VCaP (cell line): Measurements from ENCODE around the gene C1orf185.

Experiments
- H3K27ac ChIP-seq: fragments of 450-650 bp; 2 replicates; pipeline ENCODE4 v1.5.1; 2017
- TF ChIP-seq, protein P1 (sequence below): fragments of 450-650 bp; conservative IDR thresholded peaks from 2 replicates; pipeline ENCODE4 v1.5.1; 2017; ENCODE audit warnings: mild to moderate bottlenecking, moderate library complexity

The C1orf185 gene

GRCh38 chr1:51101976-51102375 is at the start of gene C1orf185:
C1orf185 (plus strand) TSS chr1:51102228; CDS start chr1:51102234, 6 bp downstream.
- H3K27ac ChIP-seq = no peak within 1 kb of the TSS
- TF ChIP-seq, protein P1, sequence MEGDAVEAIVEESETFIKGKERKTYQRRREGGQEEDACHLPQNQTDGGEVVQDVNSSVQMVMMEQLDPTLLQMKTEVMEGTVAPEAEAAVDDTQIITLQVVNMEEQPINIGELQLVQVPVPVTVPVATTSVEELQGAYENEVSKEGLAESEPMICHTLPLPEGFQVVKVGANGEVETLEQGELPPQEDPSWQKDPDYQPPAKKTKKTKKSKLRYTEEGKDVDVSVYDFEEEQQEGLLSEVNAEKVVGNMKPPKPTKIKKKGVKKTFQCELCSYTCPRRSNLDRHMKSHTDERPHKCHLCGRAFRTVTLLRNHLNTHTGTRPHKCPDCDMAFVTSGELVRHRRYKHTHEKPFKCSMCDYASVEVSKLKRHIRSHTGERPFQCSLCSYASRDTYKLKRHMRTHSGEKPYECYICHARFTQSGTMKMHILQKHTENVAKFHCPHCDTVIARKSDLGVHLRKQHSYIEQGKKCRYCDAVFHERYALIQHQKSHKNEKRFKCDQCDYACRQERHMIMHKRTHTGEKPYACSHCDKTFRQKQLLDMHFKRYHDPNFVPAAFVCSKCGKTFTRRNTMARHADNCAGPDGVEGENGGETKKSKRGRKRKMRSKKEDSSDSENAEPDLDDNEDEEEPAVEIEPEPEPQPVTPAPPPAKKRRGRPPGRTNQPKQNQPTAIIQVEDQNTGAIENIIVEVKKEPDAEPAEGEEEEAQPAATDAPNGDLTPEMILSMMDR = no peak

- TF ChIP-seq, protein P1 = peak; percentile 62
- no peak overlapping the region for H3K27ac ChIP-seq
Observed at GRCh38 chr1:51058858-51059257, 43.2 kb upstream of the C1orf185 start.

DNA sequence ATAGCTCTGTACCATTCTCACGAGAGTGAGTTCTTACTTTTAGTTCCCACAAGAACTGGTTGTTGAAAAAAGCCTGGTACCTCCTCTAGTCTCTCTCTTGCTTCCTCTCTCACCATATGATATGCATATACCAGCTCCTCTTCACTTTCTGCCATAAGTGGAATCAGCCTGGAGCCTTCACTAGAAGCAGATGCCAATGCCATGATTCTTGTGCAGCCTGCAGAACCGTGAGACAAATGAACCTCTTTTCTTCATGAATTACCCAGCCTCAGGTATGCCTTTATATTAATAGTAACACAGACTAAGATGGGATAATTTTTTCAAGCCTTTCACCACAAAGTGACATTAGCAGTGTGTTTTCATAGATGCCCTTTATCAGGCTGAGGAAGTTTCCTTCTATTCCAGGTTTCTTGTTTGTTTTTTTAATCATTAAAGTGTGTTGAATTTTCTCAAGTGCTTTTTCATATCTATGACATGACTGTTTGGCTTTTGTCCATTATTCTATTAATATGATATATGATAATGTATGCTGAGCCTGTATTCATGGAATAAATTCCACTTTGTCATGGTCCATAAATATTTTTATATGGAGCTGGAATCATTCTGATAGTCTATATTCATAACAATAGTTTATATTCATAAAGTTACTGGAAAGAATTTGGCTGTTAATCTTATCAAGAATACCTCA is 40.7 kb upstream of the C1orf185 start:
- H3K27ac ChIP-seq = no peak overlapping the region
- TF ChIP-seq, protein P1 = no peak

DNA sequence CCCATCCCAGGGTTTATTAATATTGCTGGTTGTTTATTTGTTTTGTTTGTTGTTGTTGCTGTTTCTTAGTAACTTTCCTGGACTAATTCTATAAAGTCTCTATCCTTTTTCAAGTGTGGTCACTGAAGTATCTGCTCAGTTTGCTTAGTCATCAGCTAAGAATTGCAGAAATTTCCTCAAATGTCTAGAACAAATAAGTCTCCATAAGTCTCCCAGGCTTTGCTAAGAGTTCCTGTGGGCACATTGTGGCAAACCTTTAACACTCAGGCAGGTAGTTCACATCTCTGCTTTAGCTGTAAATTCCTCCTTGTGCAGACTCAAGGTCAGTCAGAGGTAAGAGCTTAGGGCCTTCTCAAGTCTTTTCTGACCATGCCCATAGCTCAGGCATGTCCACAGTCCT is 38.9 kb upstream of the C1orf185 start:
- TF ChIP-seq, protein P1 = no peak
- no peak overlapping the region for H3K27ac ChIP-seq

DNA sequence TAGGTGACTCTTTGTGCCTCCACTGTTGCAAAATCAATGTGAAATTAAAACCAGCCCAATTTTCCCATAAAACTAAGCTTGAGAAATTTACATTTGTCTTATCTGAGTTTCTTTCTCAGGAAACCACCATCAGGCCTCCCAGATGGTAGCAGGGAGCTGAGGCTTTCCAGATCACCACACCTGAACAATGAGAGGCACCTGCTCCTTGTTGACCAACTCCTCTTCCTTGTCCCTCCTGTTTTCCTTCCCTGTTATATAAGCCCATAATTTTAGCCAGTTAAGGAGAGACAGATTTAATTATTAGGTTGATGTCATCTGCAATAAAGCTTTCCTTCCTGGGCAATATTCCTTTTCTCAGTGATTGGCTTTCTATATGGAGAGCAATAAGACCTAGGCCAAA is 32.0 kb upstream of the C1orf185 start:
- TF ChIP-seq, protein P1 = no peak
- H3K27ac ChIP-seq = no peak overlapping the region

GRCh38 chr1:51070640-51071039 is 31.4 kb upstream of the C1orf185 start:
- TF ChIP-seq, protein P1 = no peak
- H3K27ac ChIP-seq = no peak overlapping the region

DNA sequence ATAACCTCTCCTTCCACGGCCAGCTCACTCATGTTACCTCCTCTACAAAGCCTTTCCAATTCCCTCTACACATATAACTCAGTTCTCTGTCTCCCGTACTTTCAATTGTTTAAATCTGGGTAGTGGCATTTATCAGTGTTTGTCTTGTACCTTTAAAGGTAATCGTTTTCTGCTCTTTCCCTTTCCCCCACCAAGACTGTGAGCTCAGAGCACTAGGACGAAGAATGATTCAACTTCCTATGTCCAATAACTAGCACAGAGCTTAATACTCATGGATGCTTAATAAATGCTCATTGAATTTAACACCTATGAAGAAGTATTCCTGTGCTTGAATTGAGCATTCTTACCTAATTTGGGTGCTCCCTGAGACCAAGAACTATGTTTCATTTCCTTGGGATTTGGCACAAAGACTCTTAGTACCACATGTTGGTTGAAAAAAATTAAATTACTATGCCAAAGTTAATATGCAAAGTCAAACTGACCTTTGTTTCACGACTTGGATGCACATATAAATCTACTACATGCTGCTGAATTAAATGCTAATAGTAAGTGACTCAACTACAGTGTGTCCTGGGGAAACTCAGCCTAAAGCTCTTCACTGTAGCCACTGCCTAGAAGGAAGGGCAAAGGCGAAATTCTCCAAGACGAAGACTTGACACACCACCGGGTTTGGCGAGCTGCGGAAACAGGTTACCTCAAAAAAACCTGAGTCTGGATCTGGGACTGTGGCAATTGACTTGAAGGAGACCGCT is 30.6 kb upstream of the C1orf185 start:
- no peak overlapping the region for H3K27ac ChIP-seq
- TF ChIP-seq, protein P1 = no peak
